IPS-18c (cell line): ENCODE results near the gene PHIP.
"Not testable (repeated sequence)": the region's sequence is repeated elsewhere in the genome, so short reads cannot be mapped to it uniquely, and the experiment has no call there.

Experiments
- H3K4me3 ChIP-seq: 2 replicates; pipeline ENCODE4 v1.7.0; 2013; ENCODE audit warnings: low read depth, mild to moderate bottlenecking, low read length, moderate library complexity; ENCODE audit not compliant: insufficient read depth
- H3K9me3 ChIP-seq: one replicate; pipeline ENCODE4 v1.6.1; 2013; ENCODE audit warnings: mild to moderate bottlenecking, low read length, moderate library complexity; ENCODE audit not compliant: control insufficient read depth, insufficient read depth

The PHIP gene

DNA sequence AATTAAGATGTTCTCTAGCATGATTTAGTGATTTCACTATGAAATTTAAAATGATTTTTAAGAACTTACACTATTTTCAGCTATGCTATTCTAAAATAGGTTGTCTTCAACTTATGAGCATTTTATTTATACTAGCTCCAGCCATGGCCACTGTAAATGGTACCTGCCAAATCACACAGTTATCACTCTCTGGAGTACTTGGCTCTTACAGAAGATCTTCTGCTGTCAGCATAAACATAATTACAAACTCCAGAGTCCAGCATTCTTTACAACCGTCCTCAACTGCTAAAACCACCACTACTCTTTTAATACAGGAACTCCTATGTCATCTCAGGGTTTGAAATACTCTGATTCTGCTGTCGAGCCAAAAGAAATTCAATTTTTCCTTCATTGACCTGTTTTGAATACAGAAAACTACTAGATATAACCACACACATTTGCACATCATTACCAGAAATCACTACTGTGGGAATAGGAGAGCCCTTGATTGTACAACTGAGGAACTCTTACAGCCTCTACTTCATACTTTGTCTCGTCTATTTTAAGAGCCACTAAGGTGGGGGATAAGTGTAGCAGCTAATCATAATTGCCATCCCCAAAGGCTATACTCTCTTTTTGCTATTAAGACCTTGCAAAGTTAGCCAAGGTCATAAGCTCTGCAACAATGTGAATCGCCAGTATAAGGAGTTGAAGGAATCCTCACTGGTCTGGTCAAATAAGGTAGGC, 93.7 kb downstream of the PHIP start:
- H3K4me3 ChIP-seq = no peak overlapping the region
- no peaks in the 10 kb centered on the region for H3K9me3 ChIP-seq

DNA sequence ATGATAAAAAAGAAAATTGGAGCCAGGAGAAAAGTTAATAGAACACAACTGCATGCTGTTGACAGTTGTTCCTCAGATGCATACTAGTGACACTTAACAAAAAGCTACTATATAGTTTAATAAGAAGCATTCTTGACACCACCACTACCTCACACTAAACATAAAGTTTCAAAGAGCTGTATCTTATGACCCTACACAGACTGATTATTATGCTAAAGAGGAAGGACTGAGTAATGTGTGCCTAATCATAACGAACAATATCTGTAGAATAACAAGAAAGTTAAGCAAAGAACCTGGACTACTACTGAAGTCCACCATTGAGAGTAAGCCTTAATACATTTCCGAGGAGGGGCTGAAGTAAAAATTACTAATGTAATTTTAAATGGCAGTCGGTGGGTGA, 110.9 kb downstream of the PHIP start:
- Histone ChIP-seq H3K4me3 (no peak overlapping the region), H3K9me3 (no peaks in the 10 kb centered on the region)

GRCh38 chr6:78966542-78966941, 111.5 kb downstream of the PHIP start:
- no peaks in the 10 kb centered on the region for H3K9me3 ChIP-seq
- H3K4me3 ChIP-seq = no peak overlapping the region

GRCh38 chr6:78962448-78962847, 115.6 kb downstream of the PHIP start:
- H3K4me3 ChIP-seq = no peak overlapping the region
- no peaks in the 10 kb centered on the region for H3K9me3 ChIP-seq

- Histone ChIP-seq H3K9me3 (no peaks in the 10 kb centered on the region), H3K4me3 (no peak overlapping the region)
Observed at GRCh38 chr6:78954740-78955139, 123.3 kb downstream of the PHIP start.

DNA sequence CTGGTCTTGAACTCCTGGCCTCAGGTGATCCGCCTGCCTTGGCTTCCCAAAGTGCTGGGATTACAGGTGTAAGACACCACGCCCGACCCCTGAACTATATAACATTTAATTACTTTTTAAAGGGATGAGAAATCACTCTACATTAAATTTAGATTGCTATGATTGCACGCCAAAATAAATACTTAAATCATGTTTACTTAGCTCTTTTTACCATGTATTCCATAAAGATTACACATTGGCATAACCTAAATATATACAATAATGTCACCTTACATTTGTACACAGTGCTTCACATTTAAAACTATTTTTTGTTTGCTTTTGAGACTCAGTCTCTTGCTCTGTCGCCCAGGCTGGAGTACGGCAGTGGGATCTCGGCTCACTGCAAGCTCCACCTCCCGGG, 124.3 kb downstream of the PHIP start:
- peaks cover 5% of the 10 kb centered on the region for H3K9me3 ChIP-seq

GRCh38 chr6:78952362-78952761, 125.7 kb downstream of the PHIP start:
- Histone ChIP-seq H3K9me3 (peaks cover 5% of the 10 kb centered on the region), H3K4me3 (no peak overlapping the region)

More for the DNA sequence above, 124.3 kb downstream of the PHIP start:
- no peak overlapping the region for H3K4me3 ChIP-seq

DNA sequence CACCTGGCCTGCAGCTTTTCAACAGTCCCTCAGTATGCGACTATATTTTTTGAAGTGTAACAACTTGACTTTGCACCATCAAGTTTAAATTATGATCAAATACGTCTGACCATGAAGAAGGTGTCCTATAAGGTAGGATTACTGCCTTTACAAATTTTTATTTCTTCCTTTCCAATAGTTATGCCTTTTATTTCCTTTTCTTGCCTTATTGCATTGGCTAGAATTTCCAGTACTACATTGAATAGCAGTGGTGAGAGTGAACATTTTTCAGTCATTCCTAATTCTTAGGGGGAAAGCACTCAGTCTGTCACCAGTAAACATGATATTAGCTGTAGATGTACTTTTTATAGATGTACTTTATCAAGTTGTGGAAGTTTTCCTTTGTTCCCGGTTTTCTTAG, 129.3 kb downstream of the PHIP start:
- Histone ChIP-seq H3K9me3 (peaks cover 5% of the 10 kb centered on the region), H3K4me3 (no peak overlapping the region)

GRCh38 chr6:78947962-78948361, 130.1 kb downstream of the PHIP start:
- Histone ChIP-seq H3K4me3 (no peak overlapping the region), H3K9me3 (peaks cover 5% of the 10 kb centered on the region)

DNA sequence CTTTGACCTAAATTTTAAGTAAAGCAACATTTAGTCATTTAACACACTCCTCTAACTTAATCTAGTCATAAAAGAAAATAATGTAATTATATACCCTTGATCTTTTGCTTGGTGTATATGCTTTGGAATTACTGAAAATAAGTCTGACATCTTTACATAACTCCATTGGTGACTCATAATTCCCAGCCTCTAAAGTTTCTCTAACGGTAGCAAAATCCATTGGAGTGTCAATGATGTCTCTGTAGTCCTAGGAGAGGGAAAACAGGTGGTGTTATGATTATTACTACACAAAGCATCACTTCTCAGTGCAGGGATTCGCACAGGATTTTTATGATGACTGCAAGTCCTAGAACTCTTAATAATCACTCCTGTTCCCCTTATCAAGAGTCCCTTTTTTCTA, 130.5 kb downstream of the PHIP start:
- Histone ChIP-seq H3K4me3 (no peak overlapping the region), H3K9me3 (peaks cover 5% of the 10 kb centered on the region)

DNA sequence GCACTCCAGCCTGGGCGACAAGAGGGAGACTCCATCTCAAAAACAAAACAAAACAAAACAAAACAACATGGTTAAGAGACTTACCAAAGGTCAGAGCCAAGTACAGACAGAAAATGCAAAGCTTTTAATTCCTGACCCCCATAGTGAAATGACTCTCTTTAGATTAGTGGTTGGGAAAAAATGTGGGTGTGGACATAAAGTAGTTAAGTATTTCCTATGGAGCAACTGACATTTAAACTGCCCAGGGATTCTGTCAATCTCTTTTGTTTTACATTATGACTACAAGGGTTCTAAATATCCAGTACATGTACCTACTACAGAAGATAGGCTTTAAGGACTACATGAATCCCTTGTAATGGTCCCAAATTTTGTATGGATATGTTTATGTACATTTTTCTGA, 135.6 kb downstream of the PHIP start:
- H3K9me3 ChIP-seq = no peaks in the 10 kb centered on the region
- H3K4me3 ChIP-seq = no peak overlapping the region

- Histone ChIP-seq H3K9me3 (no peaks in the 10 kb centered on the region), H3K4me3 (no peak overlapping the region)
Observed at GRCh38 chr6:78936515-78936914, 141.5 kb downstream of the PHIP start.

DNA sequence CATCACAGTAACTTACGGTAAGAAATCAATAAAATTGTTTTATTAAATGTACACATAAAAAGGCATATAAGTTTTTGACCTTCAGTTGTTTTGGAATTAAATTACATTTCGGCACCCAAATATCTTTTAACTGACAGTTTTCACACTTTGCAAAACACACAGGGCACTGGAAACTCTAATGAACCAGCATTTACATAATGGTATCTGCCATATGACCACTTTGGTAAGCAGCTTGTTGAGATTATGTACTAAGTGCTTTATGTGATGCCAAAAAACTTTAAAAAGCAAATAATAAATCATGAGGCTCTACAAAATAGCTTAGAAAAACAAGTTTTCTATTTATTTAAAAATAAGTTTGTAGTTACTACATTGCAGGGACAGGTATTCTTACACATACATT, 142.5 kb downstream of the PHIP start:
- Histone ChIP-seq H3K9me3 (no peaks in the 10 kb centered on the region), H3K4me3 (no peak overlapping the region)

DNA sequence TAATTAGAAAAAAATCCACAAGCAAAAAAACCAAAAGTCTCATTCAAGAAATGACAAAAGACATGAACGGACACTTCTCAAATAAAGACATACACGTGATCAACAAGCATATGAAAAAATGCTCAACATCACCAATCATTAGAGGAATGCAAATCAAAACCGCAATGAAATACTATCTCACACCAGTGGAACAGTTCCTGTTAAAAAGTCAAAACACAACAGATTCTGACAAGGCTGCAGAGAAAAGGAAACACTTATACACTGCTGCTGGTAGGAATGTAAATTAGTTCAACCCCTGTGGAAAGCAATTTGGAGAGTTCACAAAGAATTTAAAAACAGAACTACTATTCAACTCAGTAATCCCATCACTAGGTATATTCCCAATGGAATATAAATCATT, 152.7 kb downstream of the PHIP start:
- Histone ChIP-seq H3K9me3 (no peaks in the 10 kb centered on the region), H3K4me3 (no peak overlapping the region)

GRCh38 chr6:78921168-78921567, 156.9 kb downstream of the PHIP start:
- H3K4me3 ChIP-seq, H3K9me3 ChIP-seq: not testable (repeated sequence)

DNA sequence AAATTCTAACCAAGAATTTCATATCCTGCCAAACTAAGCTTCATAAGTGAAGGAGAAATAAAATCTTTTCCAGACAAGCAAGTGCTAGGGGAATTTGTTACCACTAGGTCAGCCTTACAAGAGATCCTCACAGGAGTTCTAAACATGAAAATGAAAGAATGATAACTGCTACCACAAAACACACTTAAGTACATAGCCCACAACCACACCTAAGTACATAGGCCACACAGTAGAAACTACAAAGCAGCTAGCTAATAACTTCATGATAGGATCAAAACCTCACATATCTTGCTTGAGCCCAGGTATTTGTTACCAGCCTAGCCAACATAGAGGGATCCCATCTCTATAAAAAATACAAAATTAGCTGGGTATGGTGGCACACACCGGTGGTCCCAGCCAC, 160.3 kb downstream of the PHIP start:
- no peak overlapping the region for H3K4me3 ChIP-seq
- H3K9me3 ChIP-seq = peaks cover 4% of the 10 kb centered on the region

GRCh38 chr6:78916411-78916810, 161.6 kb downstream of the PHIP start:
- Histone ChIP-seq H3K9me3 (peaks cover 4% of the 10 kb centered on the region), H3K4me3 (no peak overlapping the region)

- peak overlapping the region; percentile 69; the same call in 1 of the 2 replicates for H3K4me3 ChIP-seq
- no peaks in the 10 kb centered on the region for H3K9me3 ChIP-seq
Observed at GRCh38 chr6:78911218-78911940, 166.7 kb downstream of the PHIP start.
